Erythroblast (primary cell): Measurements from ENCODE around the gene FHOD1.

Experiments used
- GATA1 ChIP-seq: IDR thresholded peaks from 2 replicates; pipeline ENCODE4 v1.6.1; 2011; ENCODE audit warnings: low read depth, mild to moderate bottlenecking, control low read depth, low read length, moderate library complexity
- POLR2A ChIP-seq: IDR thresholded peaks from 2 replicates; pipeline ENCODE4 v1.6.1; 2011; ENCODE audit warnings: mild to moderate bottlenecking, low read length

- TF ChIP-seq POLR2A (no peak), GATA1 (no peak)
These were observed 6.8 kb downstream of the FHOD1 start for GRCh38 chr16:67240506-67240905.
